OCI-LY1 (cell line): ENCODE data around the gene PRKCD.

Experiments
- H2AFZ ChIP-seq: fragments of 200-600 bp; sonication (generic), shearing (Covaris generic); 2 replicates; pipeline ENCODE4 v1.6.0; 2014; ENCODE audit warnings: antibody characterized with exemption, mild to moderate bottlenecking, low read length
- H3F3A ChIP-seq: fragments of 200-600 bp; sonication (generic), shearing (Covaris generic); 2 replicates; pipeline ENCODE4 v1.6.0; 2014; ENCODE audit warnings: mild to moderate bottlenecking, antibody characterized with exemption, low read length, moderate library complexity; ENCODE audit not compliant: insufficient read depth
- H3K27ac ChIP-seq: fragments of 200-600 bp; sonication (generic); 2 replicates; pipeline ENCODE4 v1.5.1; 2014; ENCODE audit warnings: low read length, mixed run types, mild to moderate bottlenecking, low read depth; ENCODE audit not compliant: poor library complexity, severe bottlenecking
- H3K27me3 ChIP-seq: fragments of 200-600 bp; sonication (generic); 2 replicates; pipeline ENCODE4 v1.6.0; 2014; ENCODE audit warnings: antibody characterized with exemption, mild to moderate bottlenecking, low read length, moderate library complexity; ENCODE audit not compliant: insufficient read depth
- H3K36me3 ChIP-seq: fragments of 200-600 bp; sonication (generic); 2 replicates; pipeline ENCODE4 v1.6.1; 2014; ENCODE audit warnings: mild to moderate bottlenecking, antibody characterized with exemption, low read length, moderate library complexity, mixed read lengths; ENCODE audit not compliant: insufficient read depth
- H3K4me1 ChIP-seq: fragments of 200-600 bp; sonication (generic); 2 replicates; pipeline ENCODE4 v1.5.1; 2014; ENCODE audit warnings: mild to moderate bottlenecking, low read length, moderate library complexity; ENCODE audit not compliant: insufficient read depth, severe bottlenecking
- H3K4me2 ChIP-seq: fragments of 200-600 bp; sonication (generic), shearing (Covaris generic); 2 replicates; pipeline ENCODE4 v1.6.1; 2014; ENCODE audit warnings: low read length
- H3K4me3 ChIP-seq: fragments of 200-600 bp; sonication (generic); 2 replicates; pipeline ENCODE4 v1.5.1; 2014; ENCODE audit warnings: low read length, low read depth, mild to moderate bottlenecking, mixed read lengths; ENCODE audit not compliant: poor library complexity, severe bottlenecking
- H3K79me2 ChIP-seq: fragments of 200-600 bp; shearing (Covaris generic); 2 replicates; pipeline ENCODE4 v1.6.1; 2016; ENCODE audit warnings: mixed run types, low read length, mixed read lengths; ENCODE audit not compliant: insufficient read depth
- H3K9ac ChIP-seq: fragments of 200-600 bp; sonication (generic), shearing (Covaris generic); 2 replicates; pipeline ENCODE4 v1.6.1; 2014; ENCODE audit warnings: mild to moderate bottlenecking, low read length, mixed read lengths
- H3K9me2 ChIP-seq: fragments of 200-600 bp; sonication (generic), shearing (Covaris generic); 2 replicates; pipeline ENCODE4 v1.6.1; 2014; ENCODE audit warnings: low read depth, mild to moderate bottlenecking, low read length, mixed read lengths
- H3K9me3 ChIP-seq: fragments of 200-600 bp; shearing (Covaris generic); 2 replicates; pipeline ENCODE4 v1.6.1; 2014; ENCODE audit warnings: low read length, mixed read lengths
- H4K20me1 ChIP-seq: fragments of 200-600 bp; sonication (generic), shearing (Covaris generic); 2 replicates; pipeline ENCODE4 v1.6.0; 2016; ENCODE audit warnings: mild to moderate bottlenecking, low read length; ENCODE audit not compliant: insufficient read depth
- CTCF ChIP-seq: fragments of 200-600 bp; sonication (generic), shearing (Covaris generic); IDR thresholded peaks from 2 replicates; pipeline ENCODE4 v1.5.1; 2017; ENCODE audit warnings: mild to moderate bottlenecking, antibody characterized with exemption, low read length, moderate library complexity, mixed read lengths
- EZH2 ChIP-seq: fragments of 200-600 bp; sonication (generic), shearing (Covaris generic); IDR thresholded peaks from 2 replicates; pipeline ENCODE4 v1.8.0; 2017; ENCODE audit warnings: borderline replicate concordance, mixed run types, mild to moderate bottlenecking, antibody characterized with exemption, low read length, moderate library complexity, mixed read lengths

Gene PRKCD

GRCh38 chr3:53160660-53161449 is at the start of gene PRKCD:
TSS of gene PRKCD (plus strand) at chr3:53161209. CDS start at chr3:53178423, 17,214 bp downstream.
- Histone ChIP-seq H3K4me2 (peak within 1 kb of the TSS; percentile 91), H3F3A (no peaks in the 10 kb centered on the region), H3K9me3 (no peaks in the 10 kb centered on the region), H3K9me2 (no peaks in the 10 kb centered on the region), H3K27ac (no peak within 1 kb of the TSS), H2AFZ (no peak within 1 kb of the TSS), H3K79me2 (no peaks in the 10 kb centered on the region), H3K4me3 (peak within 1 kb of the TSS; percentile 95), H3K9ac (peak within 1 kb of the TSS; percentile 85), H3K4me1 (peaks cover 21% of the 10 kb centered on the region), H4K20me1 (no peaks in the 10 kb centered on the region), H3K27me3 (no peaks in the 10 kb centered on the region), H3K36me3 (no peaks in the 10 kb centered on the region)
- TF ChIP-seq CTCF (peak; percentile 30; the same call in 1 of the 2 replicates), EZH2 (no peak)

GRCh38 chr3:53111822-53112221 is 49.2 kb upstream of the PRKCD start:
- Histone ChIP-seq H3K9me3 (no peaks in the 10 kb centered on the region), H3K9ac (no peak overlapping the region), H3K79me2 (no peaks in the 10 kb centered on the region), H3F3A (no peaks in the 10 kb centered on the region), H3K27me3 (no peaks in the 10 kb centered on the region), H3K36me3 (peaks cover 59% of the 10 kb centered on the region), H4K20me1 (no peaks in the 10 kb centered on the region), H2AFZ (no peak overlapping the region), H3K4me2 (no peak overlapping the region), H3K27ac (no peak overlapping the region), H3K4me3 (no peak overlapping the region), H3K4me1 (no peaks in the 10 kb centered on the region), H3K9me2 (no peaks in the 10 kb centered on the region)
- TF ChIP-seq EZH2 = no peak
- TF ChIP-seq CTCF = no peak

GRCh38 chr3:53113293-53114010 is 47.6 kb upstream of the PRKCD start:
- H2AFZ ChIP-seq = no peak overlapping the region
- H4K20me1 ChIP-seq = no peaks in the 10 kb centered on the region
- H3K27ac ChIP-seq = no peak overlapping the region
- no peak overlapping the region for H3K9ac ChIP-seq
- H3K79me2 ChIP-seq = no peaks in the 10 kb centered on the region
- H3K27me3 ChIP-seq = no peaks in the 10 kb centered on the region
- H3K4me2 ChIP-seq = no peak overlapping the region
- peaks cover 66% of the 10 kb centered on the region for H3K36me3 ChIP-seq
- no peaks in the 10 kb centered on the region for H3K9me2 ChIP-seq
- H3F3A ChIP-seq = no peaks in the 10 kb centered on the region
- H3K9me3 ChIP-seq = no peaks in the 10 kb centered on the region
- no peak for TF ChIP-seq CTCF
- no peak for TF ChIP-seq EZH2
- no peaks in the 10 kb centered on the region for H3K4me1 ChIP-seq
- H3K4me3 ChIP-seq = no peak overlapping the region
